ENCODE data around the gene GATA1. TPM values are rescaled to one million over a fixed set of nuclear protein-coding genes. Genes with fewer than 3 reads are reported as not detected.
A peak's percentile ranks its signal among the peaks of the same experiment; 100 is the strongest.

GATA1 gene
- total and polyA plus RNA-seq, 2 experiments from 2014 or later: not detected

GRCh38 chrX:48794340-48794910 is 8.0 kb downstream of the GATA1 start:
- H3K27ac ChIP-seq: no peak overlapping the region
- H3F3A ChIP-seq (ENCODE audit: insufficient read depth): no peaks in the 10 kb centered on the region
- H3K36me3 ChIP-seq (ENCODE audit: low read depth): no peaks in the 10 kb centered on the region
- no peaks in the 10 kb centered on the region for H3K79me2 ChIP-seq (ENCODE audit: insufficient read depth)
- H3K9ac ChIP-seq: no peak overlapping the region
- no peaks in the 10 kb centered on the region for H3K4me1 ChIP-seq (ENCODE audit: insufficient read depth)
- no peak overlapping the region for H3K4me3 ChIP-seq
- TF ChIP-seq EZH2phosphoT487 (IDR thresholded peaks at IDR 0.05; ENCODE audit: insufficient read depth, low read depth): no peak
- no peak for TF ChIP-seq EZH2 (IDR thresholded peaks at IDR 0.05; ENCODE audit: insufficient read depth, poor library complexity, severe bottlenecking)
- no peak overlapping the region for H3K4me2 ChIP-seq (ENCODE audit: unreplicated experiment)
- in situ Hi-C loops (cut with MboI): no loop called here
- H3K27me3 ChIP-seq (replicated peaks; ENCODE audit: insufficient read depth): no peaks in the 10 kb centered on the region
- H3K9me3 ChIP-seq (ENCODE audit: low read depth): no peaks in the 10 kb centered on the region
- no peaks in the 10 kb centered on the region for H4K20me1 ChIP-seq (ENCODE audit: insufficient read depth)
- DNase-seq: no peak
- H2AFZ ChIP-seq: no peak overlapping the region
- no peaks in the 10 kb centered on the region for H3K9me2 ChIP-seq (ENCODE audit: insufficient read depth)
- 69 to 75% methylated on average over 12 of the region's 12 CpGs for WGBS, 2 experiments (ENCODE audit: low coverage in 1 of 2, low lambda C conversion rate in 2 of 2, missing lambda C conversion rate in 2 of 2)

- no peaks in the 10 kb centered on the region for H3F3A ChIP-seq (ENCODE audit: insufficient read depth)
- in situ Hi-C loops (cut with MboI): no loop called here
- no peak overlapping the region for H3K4me2 ChIP-seq (ENCODE audit: unreplicated experiment)
- H3K4me1 ChIP-seq (ENCODE audit: insufficient read depth): no peaks in the 10 kb centered on the region
- H3K9me2 ChIP-seq (ENCODE audit: insufficient read depth): no peaks in the 10 kb centered on the region
- peak; percentile 58 for DNase-seq
- TF ChIP-seq EZH2phosphoT487 (IDR thresholded peaks at IDR 0.05; ENCODE audit: insufficient read depth, low read depth) (no peak), EZH2 (IDR thresholded peaks at IDR 0.05; ENCODE audit: insufficient read depth, poor library complexity, severe bottlenecking) (no peak)
- H4K20me1 ChIP-seq (ENCODE audit: insufficient read depth): no peaks in the 10 kb centered on the region
- H3K27me3 ChIP-seq (replicated peaks; ENCODE audit: insufficient read depth): no peaks in the 10 kb centered on the region
- WGBS, 2 experiments (ENCODE audit: low coverage in 1 of 2, low lambda C conversion rate in 2 of 2, missing lambda C conversion rate in 2 of 2): 73 to 74% methylated on average over 8 of the region's 8 CpGs
- H3K36me3 ChIP-seq (ENCODE audit: low read depth): no peaks in the 10 kb centered on the region
- no peak overlapping the region for H2AFZ ChIP-seq
- H3K27ac ChIP-seq: no peak overlapping the region
- H3K4me3 ChIP-seq: no peak overlapping the region
- no peaks in the 10 kb centered on the region for H3K79me2 ChIP-seq (ENCODE audit: insufficient read depth)
- H3K9me3 ChIP-seq (ENCODE audit: low read depth): no peaks in the 10 kb centered on the region
- H3K9ac ChIP-seq: no peak overlapping the region
Measured at GRCh38 chrX:48794911-48795515, 8.6 kb downstream of the GATA1 start.

GRCh38 chrX:48798318-48798717 is 11.9 kb downstream of the GATA1 start:
- DNase-seq: no peak
- Histone ChIP-seq H3K27ac (no peak overlapping the region), H3K36me3 (ENCODE audit: low read depth) (no peaks in the 10 kb centered on the region), H3K4me3 (no peak overlapping the region), H4K20me1 (ENCODE audit: insufficient read depth) (no peaks in the 10 kb centered on the region), H3F3A (ENCODE audit: insufficient read depth) (no peaks in the 10 kb centered on the region), H3K27me3 (replicated peaks; ENCODE audit: insufficient read depth) (no peaks in the 10 kb centered on the region), H3K9me3 (ENCODE audit: low read depth) (no peaks in the 10 kb centered on the region), H3K4me2 (ENCODE audit: unreplicated experiment) (no peak overlapping the region), H3K4me1 (ENCODE audit: insufficient read depth) (no peaks in the 10 kb centered on the region), H3K9ac (no peak overlapping the region), H3K79me2 (ENCODE audit: insufficient read depth) (no peaks in the 10 kb centered on the region), H3K9me2 (ENCODE audit: insufficient read depth) (no peaks in the 10 kb centered on the region), H2AFZ (no peak overlapping the region)
- 73 to 87% methylated on average over 2 of the region's 2 CpGs for WGBS, 2 experiments (ENCODE audit: low coverage in 1 of 2, low lambda C conversion rate in 2 of 2, missing lambda C conversion rate in 2 of 2)
- in situ Hi-C loops (cut with MboI): no loop called here
- no peak for TF ChIP-seq EZH2 (IDR thresholded peaks at IDR 0.05; ENCODE audit: insufficient read depth, poor library complexity, severe bottlenecking)
- no peak for TF ChIP-seq EZH2phosphoT487 (IDR thresholded peaks at IDR 0.05; ENCODE audit: insufficient read depth, low read depth)

GRCh38 chrX:48800574-48801279 is 14.3 kb downstream of the GATA1 start:
- DNase-seq: no peak
- in situ Hi-C loops (cut with MboI): no loop called here
- Histone ChIP-seq H3K4me2 (ENCODE audit: unreplicated experiment) (peak overlapping the region; percentile 91), H3K9me3 (ENCODE audit: low read depth) (no peaks in the 10 kb centered on the region), H3K4me1 (ENCODE audit: insufficient read depth) (no peaks in the 10 kb centered on the region), H3F3A (ENCODE audit: insufficient read depth) (no peaks in the 10 kb centered on the region), H3K36me3 (ENCODE audit: low read depth) (no peaks in the 10 kb centered on the region), H3K27ac (peak overlapping the region; percentile 92), H3K4me3 (peak overlapping the region; percentile 87), H3K27me3 (replicated peaks; ENCODE audit: insufficient read depth) (no peaks in the 10 kb centered on the region), H4K20me1 (ENCODE audit: insufficient read depth) (no peaks in the 10 kb centered on the region), H2AFZ (peak overlapping the region; percentile 97), H3K79me2 (ENCODE audit: insufficient read depth) (no peaks in the 10 kb centered on the region), H3K9me2 (ENCODE audit: insufficient read depth) (no peaks in the 10 kb centered on the region), H3K9ac (peak overlapping the region; percentile 92)
- TF ChIP-seq EZH2phosphoT487 (IDR thresholded peaks at IDR 0.05; ENCODE audit: insufficient read depth, low read depth) (no peak), EZH2 (IDR thresholded peaks at IDR 0.05; ENCODE audit: insufficient read depth, poor library complexity, severe bottlenecking) (no peak)
- 19 to 27% methylated on average over 15 to 16 of the region's 17 CpGs for WGBS, 2 experiments (ENCODE audit: low coverage in 1 of 2, low lambda C conversion rate in 2 of 2, missing lambda C conversion rate in 2 of 2)
